Measurements from ENCODE around the gene SKI.
"Not testable (repeated sequence)": the region's sequence is repeated elsewhere in the genome, so short reads cannot be mapped to it uniquely, and the experiment has no call there.

The SKI gene

GRCh38 chr1:2242814-2243725, 15.0 kb downstream of the SKI start:
- DNase-seq (ENCODE audit: low read depth) = no peak

DNA sequence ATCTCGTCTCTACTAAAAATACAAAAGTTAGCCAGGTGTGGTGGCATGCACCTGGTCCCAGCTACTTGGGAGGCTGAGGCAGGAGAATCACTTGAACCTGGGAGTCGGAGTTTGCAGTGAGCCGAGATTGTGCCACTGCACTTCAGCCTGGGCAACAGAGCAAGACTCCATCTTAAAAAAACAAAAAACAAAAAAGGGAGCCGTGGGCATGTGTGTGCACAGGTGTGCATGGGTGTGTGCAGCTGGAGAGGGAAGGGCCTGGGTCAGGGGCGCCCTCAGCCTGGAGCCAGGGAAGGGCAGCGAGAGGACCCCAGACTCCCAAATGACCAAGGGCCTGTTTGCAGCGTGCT, 18.9 kb downstream of the SKI start:
- DNase-seq (ENCODE audit: low read depth) = not testable (repeated sequence)

DNA sequence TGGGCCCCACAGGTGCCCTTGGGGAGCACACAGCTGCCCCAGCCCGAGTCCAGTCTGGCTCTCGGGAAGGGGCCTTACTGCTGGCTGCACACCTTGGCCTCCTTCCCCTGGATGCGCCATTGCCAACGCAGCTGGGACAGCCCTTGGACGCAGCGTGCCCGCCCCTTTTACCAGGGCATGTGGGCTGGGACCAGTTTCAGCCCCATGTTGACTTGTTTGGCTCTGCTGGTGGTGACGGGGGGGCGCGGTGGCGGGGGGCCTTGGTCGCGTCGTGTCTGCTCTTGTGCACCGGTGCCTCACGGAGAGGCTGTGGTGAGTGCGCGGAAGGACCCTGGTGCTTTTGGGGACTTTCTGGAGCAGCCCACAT, 19.6 kb downstream of the SKI start:
- DNase-seq (ENCODE audit: low read depth) = no peak

DNA sequence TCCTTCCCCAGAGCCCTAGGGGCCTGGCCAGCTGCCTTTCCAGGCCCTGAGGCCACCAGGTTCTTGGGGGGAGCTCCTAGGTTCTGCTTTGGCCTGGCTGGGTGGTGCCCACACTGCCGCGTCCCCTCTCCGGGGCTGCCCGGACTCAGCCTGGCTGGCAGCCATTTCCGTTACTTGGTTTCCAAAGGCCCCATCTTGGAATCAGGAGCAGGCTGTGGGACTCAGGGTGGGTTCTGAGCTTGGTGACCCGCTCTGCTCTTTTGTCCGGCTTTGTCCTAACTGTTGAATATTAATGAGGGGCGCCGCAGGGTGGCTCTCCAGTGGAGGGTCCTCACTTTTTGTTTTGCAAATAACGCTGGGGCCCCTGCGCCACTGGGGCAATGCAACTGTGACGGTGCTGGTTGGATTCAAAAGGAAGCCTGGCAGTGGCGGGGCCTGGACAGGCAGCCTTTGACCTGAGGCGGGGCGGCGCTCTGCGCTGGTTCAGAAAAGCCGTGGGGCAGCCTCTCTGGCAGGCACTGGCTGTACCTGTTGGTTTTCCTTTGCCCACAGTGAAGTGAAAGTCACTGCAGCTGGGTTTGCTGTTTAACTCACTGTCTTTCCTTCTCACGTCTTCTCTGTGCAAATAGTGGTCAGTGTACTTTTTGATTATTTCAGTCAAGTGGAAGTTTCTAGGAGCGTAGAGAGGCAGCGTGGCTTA, 20.2 kb downstream of the SKI start:
- no peak for DNase-seq (ENCODE audit: low read depth)

DNA sequence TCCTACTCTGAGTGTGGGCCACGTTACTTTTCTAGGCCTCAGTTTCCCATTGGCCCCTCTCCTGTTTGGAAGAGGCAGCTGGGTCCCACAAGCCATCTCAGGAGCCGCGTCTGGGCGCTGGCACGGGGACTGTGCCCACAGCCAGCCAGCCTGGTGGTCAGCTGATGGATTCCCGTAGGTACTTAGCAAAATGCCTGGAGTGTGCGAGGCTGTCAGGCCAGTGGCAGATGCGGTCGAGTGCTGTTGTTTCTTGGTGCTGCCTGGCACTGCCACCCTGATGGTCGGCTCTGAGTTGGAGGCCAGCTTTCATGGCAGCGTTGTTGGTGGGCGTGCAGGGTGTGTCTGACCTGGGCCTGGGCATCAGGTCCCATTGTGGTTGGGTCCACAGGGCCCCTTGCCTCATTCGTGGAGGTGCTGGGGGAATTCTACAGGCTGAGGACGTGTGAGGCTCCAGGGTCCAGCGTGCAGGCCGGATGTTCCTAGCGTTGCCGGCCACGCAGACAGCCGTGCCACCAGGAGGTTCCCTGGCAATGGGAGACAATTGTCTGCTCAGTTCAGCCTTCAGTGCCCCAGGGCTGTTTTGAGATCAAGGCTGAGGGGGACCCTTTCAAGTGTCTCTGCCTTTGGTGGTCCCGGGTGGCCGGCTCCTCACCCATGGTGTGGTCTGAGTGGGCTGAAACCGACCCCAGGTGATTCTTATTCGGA, 20.9 kb downstream of the SKI start:
- DNase-seq (ENCODE audit: low read depth) = no peak

DNA sequence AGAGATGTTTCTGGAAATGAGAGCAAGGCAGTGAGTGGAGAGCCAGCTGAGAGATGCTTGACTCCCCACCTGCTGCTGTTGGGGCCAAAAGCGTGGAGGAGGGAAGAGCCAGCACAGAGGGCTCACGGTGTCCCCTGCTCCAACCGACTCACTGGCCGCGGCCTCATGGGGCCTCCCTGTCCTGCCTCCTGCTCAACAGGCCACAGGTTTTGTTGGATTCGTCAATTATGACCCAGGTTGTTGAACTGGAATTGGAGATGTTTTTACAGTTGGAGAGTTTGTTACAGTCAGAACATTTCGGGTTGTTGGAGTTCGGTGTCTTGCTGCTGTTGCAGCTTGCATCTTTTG, 21.4 kb downstream of the SKI start:
- DNase-seq (ENCODE audit: low read depth) = no peak

- no peak for DNase-seq (ENCODE audit: low read depth)
Measured at GRCh38 chr1:2250721-2251281, 22.7 kb downstream of the SKI start.

DNA sequence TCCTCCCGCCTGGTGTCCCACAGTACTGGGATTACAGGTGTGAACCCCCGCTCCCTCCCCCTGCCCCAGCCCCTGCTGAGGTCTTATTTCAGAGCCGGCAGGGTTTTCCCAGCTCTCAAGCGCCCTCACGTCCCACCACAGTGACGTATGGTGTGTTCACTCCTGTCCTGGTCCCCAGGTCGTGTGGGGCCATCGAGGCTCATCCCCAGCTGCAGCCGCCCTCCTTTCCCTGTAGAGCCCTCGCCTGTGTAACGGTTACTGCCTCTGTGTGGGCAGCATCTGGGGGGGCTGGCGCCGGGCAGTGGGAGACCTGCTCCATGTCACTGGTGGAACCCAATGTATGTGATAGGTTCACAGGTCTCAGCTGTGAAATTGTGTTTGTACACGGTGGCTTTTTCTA, 23.2 kb downstream of the SKI start:
- DNase-seq (ENCODE audit: low read depth) = no peak

GRCh38 chr1:2251786-2252185, 23.7 kb downstream of the SKI start:
- DNase-seq (ENCODE audit: low read depth) = no peak

GRCh38 chr1:2252423-2252822, 24.3 kb downstream of the SKI start:
- no peak for DNase-seq (ENCODE audit: low read depth)

- DNase-seq (ENCODE audit: low read depth) = no peak
Measured at GRCh38 chr1:2253036-2253796, 25.1 kb downstream of the SKI start.

DNA sequence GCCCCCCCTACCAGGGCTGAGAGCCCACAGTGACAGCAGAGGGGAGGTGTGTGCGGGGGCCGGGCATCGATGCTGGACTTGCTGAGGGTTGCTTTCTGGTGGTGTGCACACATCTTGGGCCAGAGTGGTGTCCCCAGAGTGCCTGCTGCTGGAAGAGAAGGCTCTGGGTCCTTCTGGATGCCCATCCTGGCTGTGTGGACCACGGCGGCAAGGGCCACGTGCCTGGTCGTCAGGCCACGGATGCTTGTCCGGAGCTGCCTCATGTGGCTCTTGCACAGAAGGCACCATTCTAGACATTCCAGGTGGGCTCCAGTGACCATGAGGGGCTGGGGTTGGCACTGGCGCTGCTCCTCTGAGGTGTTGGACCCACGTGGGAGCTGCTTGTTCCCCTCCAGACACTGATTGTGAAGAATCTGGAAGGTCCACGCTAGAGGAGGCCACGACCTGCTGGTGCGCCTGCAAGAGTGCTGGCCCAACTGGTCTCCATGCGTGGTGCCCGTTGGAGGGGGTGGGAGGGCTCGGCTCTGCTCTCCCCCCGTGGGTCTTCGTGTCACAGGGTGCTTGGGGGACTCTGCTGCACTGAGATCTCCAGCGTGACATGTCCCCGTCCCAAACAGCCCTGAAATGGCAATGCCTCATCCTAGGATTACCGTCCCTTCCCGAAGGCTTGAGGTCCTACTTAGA, 25.8 kb downstream of the SKI start:
- DNase-seq (ENCODE audit: low read depth) = no peak

GRCh38 chr1:2255047-2255419, 26.9 kb downstream of the SKI start:
- no peak for DNase-seq (ENCODE audit: low read depth)

- peak; percentile 25 for DNase-seq (ENCODE audit: low read depth)
Measured at GRCh38 chr1:2255420-2256369, 27.6 kb downstream of the SKI start.

GRCh38 chr1:2256435-2257244, 28.5 kb downstream of the SKI start:
- DNase-seq (ENCODE audit: low read depth) = no peak

DNA sequence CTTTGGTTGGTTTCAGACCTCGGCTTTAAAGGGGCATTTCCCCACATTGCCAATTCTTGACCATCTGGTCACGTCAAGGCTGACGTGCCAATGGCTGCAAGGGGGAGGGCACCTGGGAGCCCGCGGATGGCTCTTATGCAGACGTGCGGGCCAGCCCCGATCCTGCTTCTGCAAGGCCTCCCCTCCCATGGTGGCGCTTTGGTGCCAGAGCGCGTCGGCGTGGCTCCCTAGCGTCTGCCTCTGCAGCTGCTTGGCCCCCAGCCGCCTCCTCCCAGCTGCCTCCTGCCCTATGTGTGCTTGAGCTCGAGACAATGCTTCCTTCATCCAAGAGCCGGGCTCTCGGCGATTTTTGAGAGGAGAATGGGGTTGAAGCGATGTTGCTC, 29.1 kb downstream of the SKI start:
- DNase-seq (ENCODE audit: low read depth) = peak; percentile 19

DNA sequence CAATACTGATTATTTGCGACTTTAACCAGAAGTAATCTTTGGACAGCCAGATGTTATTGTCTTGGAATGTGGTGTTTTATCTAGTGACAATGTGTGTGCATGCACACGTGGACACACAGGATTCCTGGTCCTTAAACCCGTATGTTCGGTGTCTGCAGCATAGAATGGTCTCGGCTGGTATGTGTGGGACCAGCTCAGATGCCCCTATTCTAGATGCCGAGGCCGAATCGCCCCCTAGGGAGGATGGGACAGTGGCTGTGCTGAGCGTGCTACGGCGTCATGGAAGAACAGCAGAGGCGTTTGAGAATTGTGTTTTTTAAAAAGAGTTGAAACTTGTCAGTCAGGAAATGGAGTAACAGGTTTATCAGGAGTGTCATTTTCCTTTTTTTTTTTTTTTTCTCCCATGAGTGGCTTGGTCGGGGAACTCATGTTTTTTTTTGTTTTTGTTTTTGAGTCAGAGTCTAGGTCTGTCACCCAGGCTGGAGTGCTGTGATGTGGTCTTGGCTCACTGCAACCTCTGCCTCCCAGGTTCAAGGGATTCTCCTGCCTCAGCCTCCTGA, 30.1 kb downstream of the SKI start:
- DNase-seq (ENCODE audit: low read depth) = no peak

DNA sequence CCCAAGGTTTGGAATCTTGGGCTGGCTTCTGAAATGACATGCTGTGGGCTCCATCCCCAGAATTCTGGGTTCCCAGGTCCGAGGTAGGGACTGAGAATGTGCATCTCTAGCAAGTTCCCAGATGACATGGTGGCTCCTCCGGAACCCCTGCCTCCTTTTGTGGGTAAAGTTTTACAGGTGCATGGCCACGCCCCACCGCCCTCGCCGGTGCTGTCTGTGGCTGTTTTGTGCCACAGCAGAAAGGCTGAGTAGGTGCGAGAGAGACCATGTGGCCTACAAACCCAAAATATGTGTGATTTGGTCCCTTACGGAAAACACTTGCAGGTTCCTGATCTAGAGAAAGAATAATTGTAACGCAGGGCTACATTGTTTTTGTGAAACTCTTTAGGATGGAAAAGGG, 30.9 kb downstream of the SKI start:
- DNase-seq (ENCODE audit: low read depth) = no peak
